Keratinocyte (primary cell): ENCODE data around the gene SUFU. TPM values are rescaled to one million over a fixed set of nuclear protein-coding genes. Genes with fewer than 3 reads are reported as not detected.

ENCODE experiments used
- DNase-seq: peaks from one replicate; pipeline ENCODE4 v3.0.0-alpha.2; 2011; ENCODE audit warnings: low read depth, missing footprints, low spot score
- FAIRE-seq: peaks from 2 replicates; lab custom pipeline; 2011; peaks lifted over from hg19 to GRCh38; lab: Jason Lieb, UNC
- H2AFZ ChIP-seq: 2 replicates; pipeline ENCODE4 v1.6.0; 2012; ENCODE audit warnings: low read length, control low read depth, inconsistent platforms; ENCODE audit not compliant: control insufficient read depth
- H3K27ac ChIP-seq: 2 replicates; pipeline ENCODE4 v1.5.1; 2011; ENCODE audit warnings: low read length; ENCODE audit not compliant: control insufficient read depth, insufficient read depth
- H3K27me3 ChIP-seq: 3 replicates; pipeline ENCODE4 v1.6.0; 2011; ENCODE audit warnings: low read length; ENCODE audit not compliant: control insufficient read depth, insufficient read depth; ENCODE audit errors: extremely low read depth
- H3K36me3 ChIP-seq, 2 experiments: 2 replicates in 1 of 2; 3 replicates in 1 of 2; pipeline ENCODE4 v1.5.1; 2011; ENCODE audit warnings: low read length in 2 of 2, mild to moderate bottlenecking in 1 of 2; ENCODE audit not compliant: control insufficient read depth in 2 of 2, insufficient read depth in 2 of 2; ENCODE audit errors: extremely low read depth in 1 of 2
- H3K4me1 ChIP-seq: 3 replicates; pipeline ENCODE4 v1.5.1; 2011; ENCODE audit warnings: low read length; ENCODE audit not compliant: control insufficient read depth, insufficient read depth; ENCODE audit errors: extremely low read depth
- H3K4me2 ChIP-seq: 3 replicates; pipeline ENCODE4 v1.6.0; 2011; ENCODE audit warnings: low read depth, low read length; ENCODE audit not compliant: control insufficient read depth, insufficient read depth; ENCODE audit errors: extremely low read depth
- H3K4me3 ChIP-seq, 3 experiments: fragments of 200-600 bp in 1 of 3; sonication (generic) in 1 of 3; 2 replicates in 2 of 3; 3 replicates in 1 of 3; pipeline ENCODE4 v1.5.1; 2011 to 2016; ENCODE audit warnings: low read length in 3 of 3, mild to moderate bottlenecking in 3 of 3, control low read depth in 2 of 3, inconsistent platforms in 1 of 3, low read depth in 1 of 3, mixed read lengths in 1 of 3, mixed run types in 1 of 3, moderate library complexity in 1 of 3; ENCODE audit not compliant: control insufficient read depth in 2 of 3, insufficient read depth in 2 of 3; ENCODE audit errors: extremely low read depth in 1 of 3
- H3K79me2 ChIP-seq: 2 replicates; pipeline ENCODE4 v1.6.0; 2012; ENCODE audit warnings: low read length; ENCODE audit not compliant: control insufficient read depth, insufficient read depth
- H3K9ac ChIP-seq: 3 replicates; pipeline ENCODE4 v1.6.0; 2011; ENCODE audit warnings: low read length; ENCODE audit not compliant: control insufficient read depth, insufficient read depth; ENCODE audit errors: extremely low read depth
- H3K9me1 ChIP-seq: 3 replicates; pipeline ENCODE4 v1.6.0; 2011; ENCODE audit warnings: low read length; ENCODE audit not compliant: control insufficient read depth, insufficient read depth; ENCODE audit errors: extremely low read depth
- H3K9me3 ChIP-seq: 2 replicates; pipeline ENCODE4 v1.5.1; 2012; ENCODE audit warnings: low read depth, low read length; ENCODE audit not compliant: control insufficient read depth
- H4K20me1 ChIP-seq: 3 replicates; pipeline ENCODE4 v1.6.0; 2011; ENCODE audit warnings: low read length; ENCODE audit not compliant: control insufficient read depth, insufficient read depth; ENCODE audit errors: extremely low read depth
- CTCF ChIP-seq, 3 experiments: IDR thresholded peaks in 1 of 3; conservative IDR thresholded peaks in 1 of 3; optimal IDR thresholded peaks in 1 of 3; 2 replicates in 2 of 3; 3 replicates in 1 of 3; pipeline versions ENCODE3 to v1.5.1; 2011; ENCODE audit warnings: low read length in 3 of 3, mild to moderate bottlenecking in 3 of 3, moderate library complexity in 2 of 3, control low read depth in 1 of 3, inconsistent platforms in 1 of 3; ENCODE audit not compliant: insufficient read depth in 2 of 3; ENCODE audit errors: extremely low read depth in 1 of 3
- EZH2 ChIP-seq: IDR thresholded peaks from one replicate; pipeline ENCODE4 v1.6.1; 2012; ENCODE audit warnings: inconsistent platforms, mild to moderate bottlenecking, low read length, moderate library complexity
- dilution Hi-C: fragments of 300-500 bp; cut with MboI; formaldehyde crosslinking; loops from one replicate; pipeline ENCODE4 v1.7.0; 2020; ENCODE audit warnings: low sequenced_read_pairs; ENCODE audit not compliant: extremely low pct_ligation_motif_present
- polyA plus RNA-seq, 5 experiments: library from polyadenylated mRNA; depleted of rRNA in 3 of 5; stranded (reverse) in 3 of 5; stranded (forward) in 1 of 5; unstranded in 1 of 5; fragments of >200 nt; gene quantifications; 1 replicate in 1 of 5; 2 replicates in 3 of 5; 3 replicates in 1 of 5; pipeline versions ENCODE4 v1.2.1 to v1.2.3, GENCODE V29; 2011 to 2012; ENCODE audit warnings: missing spikeins in 2 of 5, low read depth in 1 of 5, low replicate concordance in 1 of 5

The SUFU gene
- polyA plus RNA-seq, 1 donor (not counting 4 experiments of a cell fraction or from before 2014, with no cell fraction given) = 3.7 TPM

DNA sequence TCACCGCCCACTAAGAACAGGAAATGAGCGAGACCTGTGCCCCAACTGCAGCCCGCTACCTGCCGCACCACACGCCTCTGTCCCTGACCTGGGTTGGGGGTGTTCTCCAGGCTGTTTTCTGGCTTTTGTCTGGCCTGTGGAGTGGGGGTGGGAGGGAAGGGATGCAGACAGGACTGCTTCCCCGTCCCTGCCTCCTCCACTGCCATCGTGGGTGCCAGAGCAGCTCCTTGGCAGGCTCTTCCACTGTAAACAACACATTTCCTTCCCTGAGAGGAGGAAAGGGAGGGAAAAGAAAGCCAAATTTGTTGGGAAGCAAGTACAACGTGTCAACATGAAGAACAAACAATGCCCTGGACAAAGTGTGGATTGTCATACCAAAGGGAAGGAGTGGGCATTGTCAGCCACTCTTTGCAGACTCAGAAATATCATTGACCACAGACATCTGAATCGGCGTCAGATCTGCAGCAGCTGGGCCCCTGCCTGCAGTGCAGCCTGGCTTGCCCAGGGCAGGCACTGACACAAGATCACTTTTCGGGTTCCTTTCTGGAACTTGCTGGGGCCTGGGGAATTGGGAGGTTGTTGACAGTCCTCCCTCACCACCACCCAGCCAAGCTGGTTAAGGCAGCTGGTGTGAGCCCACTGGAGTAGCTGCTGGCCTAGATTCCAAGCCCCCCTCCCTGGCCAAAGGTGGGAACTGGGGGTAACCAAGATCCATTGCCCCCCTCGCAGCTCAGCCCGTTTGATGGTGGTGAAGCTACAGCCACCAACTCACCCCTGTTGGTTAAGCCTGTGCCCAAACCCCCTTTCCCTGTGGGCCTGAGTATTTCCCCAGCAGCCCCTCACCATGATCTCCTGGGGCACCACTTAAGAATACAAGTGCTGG lies 117.9 kb downstream of the SUFU start:
- Histone ChIP-seq H2AFZ (no peak overlapping the region), H3K4me3 (no peak overlapping the region), H4K20me1 (no peaks in the 10 kb centered on the region), H3K79me2 (no peaks in the 10 kb centered on the region), H3K9me1 (no peaks in the 10 kb centered on the region), H3K4me1 (peaks cover 14% of the 10 kb centered on the region), H3K27me3 (no peaks in the 10 kb centered on the region), H3K9ac (no peak overlapping the region), H3K36me3 (peaks cover 1 to 4% of the 10 kb centered on the region in 2 experiments), H3K4me2 (no peak overlapping the region), H3K9me3 (no peaks in the 10 kb centered on the region), H3K27ac (no peak overlapping the region)
- TF ChIP-seq EZH2 (no peak), CTCF (optimal IDR thresholded peaks at IDR 0.05 in 1 of 3, IDR thresholded peaks at IDR 0.05 in 1 of 3, conservative IDR thresholded peaks at IDR 0.05 in 1 of 3; ENCODE audit: extremely low read depth in 1 of 3, insufficient read depth in 2 of 3, low read length in 3 of 3) (no peak)
- no peak for DNase-seq
- dilution Hi-C loops = no loop called here
- FAIRE-seq = no peak

GRCh38 chr10:102624094-102624493 lies 120.3 kb downstream of the SUFU start:
- Histone ChIP-seq H3K36me3 (no peaks in the 10 kb centered on the region), H3K4me2 (no peak overlapping the region), H3K4me1 (peaks cover 33% of the 10 kb centered on the region), H3K27me3 (no peaks in the 10 kb centered on the region), H3K79me2 (no peaks in the 10 kb centered on the region), H3K9me1 (peaks cover 2% of the 10 kb centered on the region), H3K9ac (no peak overlapping the region), H2AFZ (no peak overlapping the region), H4K20me1 (no peaks in the 10 kb centered on the region), H3K4me3 (no peak overlapping the region), H3K9me3 (no peaks in the 10 kb centered on the region), H3K27ac (no peak overlapping the region)
- dilution Hi-C loops = no loop called here
- FAIRE-seq (no peak), DNase-seq (no peak)
- TF ChIP-seq CTCF (optimal IDR thresholded peaks at IDR 0.05 in 1 of 3, IDR thresholded peaks at IDR 0.05 in 1 of 3, conservative IDR thresholded peaks at IDR 0.05 in 1 of 3; ENCODE audit: extremely low read depth in 1 of 3, insufficient read depth in 2 of 3, low read length in 3 of 3) (no peak), EZH2 (no peak)
